Left ventricle myocardium superior (tissue), 1 donor: ENCODE data around the gene GRIK5. TPM values are rescaled to one million over a fixed set of nuclear protein-coding genes. Genes with fewer than 3 reads are reported as not detected.
A peak's percentile ranks its signal among the peaks of the same experiment; 100 is the strongest.

ENCODE experiments used
- ATAC-seq: fragments of 200-7000 bp; cut with Tn5 transposase; one replicate; pipeline ENCODE4 v1.9.1; 2020; ENCODE audit warnings: mild to moderate bottlenecking, moderate library complexity
- DNase-seq: peaks from one replicate; pipeline ENCODE4 v3.0.0-alpha.2; 2020
- intact Hi-C: fragments of 100-400 bp; cut with micrococcal nuclease; formaldehyde crosslinking; loops from one replicate; pipeline ENCODE4 v1.11.0; 2022
- total RNA-seq: library from RNA; stranded (reverse); fragmentation: NEBNext Ultra II Directional; extraction: Animal tissue kit (Norgen Biotek cat#: 25700); gene quantifications from one replicate; pipeline ENCODE4 v1.2.1, GENCODE V29; 2021
- donor health status: DM: no; HTN: yes; CAD: no; lungs with severe emphysema.

GRIK5 gene
- total RNA-seq, 1 donor from 2014 or later, result 5.4 TPM

DNA sequence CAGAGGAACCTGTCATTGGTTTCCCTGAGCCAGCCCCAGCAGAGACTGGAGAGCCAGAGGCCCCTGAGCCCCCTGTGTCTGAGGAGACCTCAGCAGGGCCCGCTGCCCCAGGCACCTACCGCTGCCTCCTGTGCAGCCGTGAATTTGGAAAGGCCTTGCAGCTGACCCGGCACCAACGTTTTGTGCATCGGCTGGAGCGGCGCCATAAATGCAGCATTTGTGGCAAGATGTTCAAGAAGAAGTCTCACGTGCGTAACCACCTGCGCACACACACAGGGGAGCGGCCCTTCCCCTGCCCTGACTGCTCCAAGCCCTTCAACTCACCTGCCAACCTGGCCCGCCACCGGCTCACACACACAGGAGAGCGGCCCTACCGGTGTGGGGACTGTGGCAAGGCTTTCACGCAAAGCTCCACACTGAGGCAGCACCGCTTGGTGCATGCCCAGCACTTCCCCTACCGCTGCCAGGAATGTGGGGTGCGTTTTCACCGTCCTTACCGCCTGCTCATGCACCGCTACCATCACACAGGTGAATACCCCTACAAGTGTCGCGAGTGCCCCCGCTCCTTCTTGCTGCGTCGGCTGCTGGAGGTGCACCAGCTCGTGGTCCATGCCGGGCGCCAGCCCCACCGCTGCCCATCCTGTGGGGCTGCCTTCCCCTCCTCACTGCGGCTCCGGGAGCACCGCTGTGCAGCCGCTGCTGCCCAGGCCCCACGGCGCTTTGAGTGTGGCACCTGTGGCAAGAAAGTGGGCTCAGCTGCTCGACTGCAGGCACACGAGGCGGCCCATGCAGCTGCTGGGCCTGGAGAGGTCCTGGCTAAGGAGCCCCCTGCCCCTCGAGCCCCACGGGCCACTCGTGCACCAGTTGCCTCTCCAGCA is 10.1 kb upstream of the GRIK5 start:
- intact Hi-C loops, result no loop called here

GRCh38 chr19:42079276-42079669 is 9.3 kb upstream of the GRIK5 start:
- DNase-seq, result no peak
- intact Hi-C loops, result no loop called here
- ATAC-seq, result no peak

More for the DNA sequence above, 10.1 kb upstream of the GRIK5 start:
- no peak for DNase-seq
- no peak for ATAC-seq

GRCh38 chr19:42078538-42079275 is 8.7 kb upstream of the GRIK5 start:
- ATAC-seq (no peak), DNase-seq (no peak)
- intact Hi-C loops, result no loop called here

GRCh38 chr19:42078058-42078457 is 8.1 kb upstream of the GRIK5 start:
- ATAC-seq (no peak), DNase-seq (no peak)
- intact Hi-C loops, result no loop called here

DNA sequence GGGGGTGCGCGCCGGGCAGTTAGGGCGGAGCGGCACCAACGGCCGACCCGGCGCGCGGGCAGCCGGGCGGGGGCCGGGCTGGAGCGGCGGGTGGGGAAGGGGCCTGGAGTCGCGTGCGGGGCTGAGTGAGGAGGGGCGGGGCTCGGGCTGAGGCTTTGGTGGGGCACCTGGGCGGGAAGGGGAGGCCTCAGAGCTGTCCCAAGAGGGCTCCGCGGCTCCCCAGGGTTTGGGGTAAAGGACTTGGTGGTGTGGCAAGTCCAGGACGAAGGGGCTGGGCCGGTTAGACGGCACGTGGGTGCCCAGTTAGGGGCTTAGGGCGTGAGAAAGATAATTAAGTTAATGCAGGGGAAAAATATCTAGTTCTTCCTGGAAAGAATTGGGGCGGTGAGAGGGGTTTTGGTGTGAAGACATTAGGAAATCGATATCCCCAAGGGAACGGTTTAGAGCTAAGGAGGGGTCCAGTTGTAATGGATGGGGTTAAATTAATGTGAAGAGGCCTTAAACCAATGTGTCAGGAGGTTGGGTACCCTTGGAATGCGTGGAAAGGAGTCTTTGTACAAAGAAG is 6.5 kb upstream of the GRIK5 start:
- ATAC-seq (no peak), DNase-seq (no peak)
- intact Hi-C loops, result no loop called here

DNA sequence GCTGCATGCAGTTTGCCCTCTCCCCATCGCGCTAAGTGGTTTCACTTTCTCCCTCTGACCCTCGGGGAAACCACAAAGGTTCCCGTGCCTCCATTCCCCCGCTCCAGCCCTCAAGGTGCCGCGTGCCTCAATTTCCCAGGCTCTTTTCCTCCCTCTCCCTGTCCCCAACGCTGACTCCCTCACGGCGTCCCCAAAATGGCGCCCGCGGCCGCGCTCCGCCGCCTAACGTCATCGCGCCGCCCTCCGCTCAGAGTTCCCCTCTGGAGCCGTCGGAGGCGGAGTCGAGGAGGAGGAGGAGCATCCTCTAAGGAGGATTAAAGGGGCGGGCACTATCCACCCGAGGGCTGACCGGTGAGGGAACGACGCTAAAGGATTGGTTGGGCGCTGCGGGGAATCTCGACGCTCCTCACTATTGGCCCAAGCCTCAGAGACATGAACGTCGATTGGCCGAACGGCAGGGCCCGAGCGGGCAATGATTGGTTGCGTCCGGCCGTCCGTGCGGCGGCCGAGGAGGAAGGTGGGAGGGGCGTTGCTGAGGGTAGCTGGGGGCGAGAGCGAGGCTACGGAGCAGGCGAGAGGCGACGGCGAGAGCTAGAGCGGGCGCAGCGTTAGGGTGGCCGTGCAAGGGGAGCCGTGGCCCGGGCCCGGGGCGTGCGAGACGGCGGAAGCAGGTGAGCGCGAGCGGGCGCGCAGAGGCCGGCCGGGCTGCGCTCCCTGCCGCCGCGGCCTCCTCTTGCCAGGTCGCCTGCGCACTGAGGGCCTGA is 5.8 kb upstream of the GRIK5 start, which contains the start of gene ZNF574:
TSS of gene ZNF574 (plus strand) at position 551 of the 764 bp plus-strand sequence. CDS start 2,441 bp downstream, outside the sequence.
- peak; percentile 98 for DNase-seq
- ATAC-seq, result peak; percentile 98
- intact Hi-C loops, result no loop called here

DNA sequence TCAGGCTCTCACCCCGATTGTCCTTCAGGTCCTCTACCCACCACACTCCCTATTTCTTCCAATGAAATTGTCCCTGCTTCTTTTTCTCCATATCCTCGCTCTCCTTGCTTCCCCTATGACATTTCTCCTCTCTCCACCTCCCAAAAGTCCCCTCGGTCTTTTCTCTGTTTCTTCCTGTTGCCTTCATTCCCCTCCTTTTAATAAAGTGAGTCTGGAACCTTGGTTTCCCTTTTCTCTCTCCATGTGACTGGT is 5.3 kb upstream of the GRIK5 start:
- intact Hi-C loops, result no loop called here
- no peak for DNase-seq
- ATAC-seq, result peak; percentile 3

DNA sequence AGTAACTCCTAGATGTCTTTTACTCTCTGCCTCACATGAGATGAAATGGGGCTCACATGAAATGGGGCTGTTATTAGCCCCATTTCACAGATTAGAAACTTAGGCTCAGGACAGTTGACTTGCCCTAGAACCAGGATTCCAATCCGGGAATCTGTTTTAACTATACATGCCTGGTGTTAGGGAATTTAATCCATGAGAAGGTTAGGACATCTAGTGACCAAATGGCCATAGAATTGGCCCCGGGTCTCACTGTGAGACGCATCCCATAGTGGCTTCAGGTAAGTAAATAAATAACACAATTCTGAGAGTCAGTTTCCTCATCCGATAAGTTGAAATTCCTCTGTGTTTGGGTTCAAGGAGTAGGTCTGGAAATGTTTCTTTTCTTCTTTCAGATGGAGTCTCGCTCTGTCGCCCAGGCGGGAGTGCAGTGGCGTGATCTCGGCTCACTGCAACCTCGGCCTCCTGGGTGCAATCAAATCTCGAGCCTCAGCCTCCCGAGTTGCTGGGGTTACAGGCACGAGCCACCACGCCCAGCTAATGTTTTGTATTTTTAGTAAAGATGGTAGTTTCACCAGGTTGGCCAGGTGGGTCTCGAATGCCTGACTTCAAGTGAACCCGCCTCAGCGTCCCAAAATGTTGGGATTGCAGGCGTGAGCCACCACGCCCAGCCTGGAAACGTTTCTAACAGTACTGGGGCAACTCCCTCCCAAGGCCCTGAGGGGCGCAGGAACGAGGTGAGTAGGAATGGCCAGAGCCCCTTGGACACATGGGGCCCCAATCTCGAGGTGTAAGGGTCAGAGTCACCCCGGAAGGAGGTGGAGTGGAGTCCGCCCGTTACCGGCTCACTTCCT is 4.7 kb upstream of the GRIK5 start:
- intact Hi-C loops, result no loop called here
- DNase-seq (no peak), ATAC-seq (no peak)

DNA sequence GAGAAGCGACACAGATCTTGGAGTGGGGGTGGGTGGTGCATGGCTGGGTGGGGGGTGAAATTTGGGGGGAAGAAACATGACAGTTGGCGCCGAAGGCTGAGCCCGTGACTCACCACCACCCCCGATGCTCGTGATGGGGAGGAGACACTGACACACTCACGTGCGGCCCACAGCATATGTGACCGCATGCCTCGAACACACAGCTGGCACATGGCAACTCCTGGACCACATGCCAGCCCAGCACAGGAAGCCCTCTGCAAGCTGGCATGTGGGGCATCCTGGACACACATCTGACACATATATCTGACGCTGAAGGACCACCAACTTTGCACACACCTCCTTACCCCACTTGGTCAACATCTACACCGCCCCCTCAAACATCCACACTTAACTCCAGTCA is 1.2 kb upstream of the GRIK5 start:
- ATAC-seq (no peak), DNase-seq (no peak)
- intact Hi-C loops, result no loop called here

- ATAC-seq, result no peak
- intact Hi-C loops, result no loop called here
- no peak for DNase-seq
These were observed 1.0 kb downstream of the GRIK5 start for GRCh38 chr19:42068756-42069571.

- DNase-seq (no peak), ATAC-seq (no peak)
- intact Hi-C loops, result no loop called here
These were observed 1.6 kb downstream of the GRIK5 start for GRCh38 chr19:42068361-42068755.

GRCh38 chr19:42067315-42067888 is 2.6 kb downstream of the GRIK5 start:
- DNase-seq (no peak), ATAC-seq (no peak)
- intact Hi-C loops, result no loop called here

DNA sequence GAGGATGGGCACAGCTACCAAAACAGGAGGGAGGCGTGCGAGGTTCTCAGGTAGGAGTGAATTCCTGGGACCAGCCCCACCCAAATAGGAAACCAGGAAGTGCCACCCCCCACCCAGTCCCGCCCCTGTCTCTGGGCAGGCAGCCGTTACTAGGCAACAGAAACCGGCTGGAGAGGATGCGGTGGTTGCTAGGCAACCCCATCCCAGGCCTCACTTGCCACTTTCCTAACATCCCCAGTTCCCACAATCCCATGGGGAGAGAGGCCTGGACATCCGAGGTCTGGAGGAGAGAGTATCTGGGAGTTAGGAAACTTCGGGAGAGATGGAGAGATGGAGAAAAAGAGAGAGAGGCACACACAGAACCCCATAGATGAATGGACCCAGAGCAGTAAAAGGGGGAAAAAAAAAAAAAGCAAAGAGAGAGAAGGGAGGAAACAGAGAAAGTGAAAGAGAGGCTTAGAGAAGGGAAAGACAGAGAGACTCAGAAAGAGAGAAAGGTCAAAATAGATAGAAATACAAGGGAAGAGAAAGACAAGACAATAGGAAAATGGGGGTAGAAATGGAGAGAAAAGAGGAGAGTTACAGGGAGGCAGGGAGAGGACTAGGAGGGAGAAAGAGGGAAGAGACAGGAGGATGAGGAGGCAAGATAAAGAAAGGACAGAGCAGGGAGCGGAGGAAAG is 3.8 kb downstream of the GRIK5 start:
- intact Hi-C loops, result no loop called here
- ATAC-seq, result no peak
- DNase-seq, result no peak

DNA sequence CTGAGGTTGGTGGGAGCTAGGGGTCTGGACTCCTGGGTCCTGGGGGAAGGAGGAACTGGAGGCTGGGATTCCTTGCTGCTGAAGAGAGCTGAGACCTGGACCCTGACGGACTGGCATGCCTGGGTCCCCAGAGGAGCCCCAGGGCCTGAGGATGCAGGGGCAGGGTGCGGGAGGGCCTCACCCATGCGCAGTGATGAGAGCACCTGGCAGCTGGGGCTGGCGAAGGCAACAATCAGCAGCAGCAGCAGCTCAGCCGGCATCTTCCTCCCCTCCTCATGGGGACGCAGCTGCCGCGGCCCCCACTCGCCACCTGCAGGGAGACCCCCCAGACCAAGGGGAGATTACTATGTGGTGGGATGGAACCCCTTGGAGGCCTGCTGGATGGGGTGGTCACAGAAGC is 4.5 kb downstream of the GRIK5 start:
- intact Hi-C loops, result no loop called here

DNA sequence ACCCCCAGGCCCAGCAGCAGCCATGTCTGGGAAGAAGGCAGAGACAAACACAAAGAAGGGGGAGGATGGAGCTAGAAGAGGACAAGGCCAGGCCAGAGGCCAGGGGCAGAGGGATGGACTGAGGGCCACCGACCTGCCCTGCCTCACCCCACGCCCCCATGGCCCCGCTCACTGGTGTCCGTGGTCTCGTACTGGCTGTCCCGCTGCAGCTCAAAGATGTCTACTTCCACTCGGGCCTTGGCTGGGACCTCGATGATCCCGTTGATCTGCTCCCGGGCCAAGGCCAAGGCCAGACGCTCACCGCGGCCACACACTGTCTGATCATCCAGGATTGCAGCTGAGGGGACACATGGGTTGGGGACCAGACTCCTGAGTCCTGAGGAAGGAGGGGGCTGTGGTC is 5.0 kb downstream of the GRIK5 start:
- ATAC-seq (no peak), DNase-seq (no peak)
- intact Hi-C loops, result no loop called here

More for the DNA sequence above, 4.5 kb downstream of the GRIK5 start:
- ATAC-seq (no peak), DNase-seq (no peak)

DNA sequence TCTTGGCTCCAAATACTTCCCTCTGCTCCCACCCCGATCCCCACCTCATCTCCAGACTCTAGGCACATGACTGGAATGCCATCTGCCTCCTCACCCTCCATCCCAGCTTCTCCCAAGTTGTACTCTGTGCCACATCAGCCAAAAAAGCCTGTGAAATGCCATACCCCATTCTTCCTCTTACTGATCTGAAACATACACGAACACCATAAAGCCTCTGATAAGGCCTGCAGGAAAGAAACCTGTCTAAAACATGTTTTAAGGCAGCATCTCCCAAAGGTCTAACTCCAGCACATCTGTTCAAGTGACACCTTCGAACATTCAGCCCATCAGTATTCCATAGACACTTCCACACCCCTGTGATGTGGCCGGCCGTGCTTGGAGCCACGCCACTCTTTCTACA is 5.6 kb downstream of the GRIK5 start:
- no peak for DNase-seq
- intact Hi-C loops, result no loop called here
- ATAC-seq, result no peak

GRCh38 chr19:42062381-42062780 is 7.6 kb downstream of the GRIK5 start:
- no peak for DNase-seq
- intact Hi-C loops, result no loop called here

More at GRCh38 chr19:42062381-42062780, 7.6 kb downstream of the GRIK5 start:
- ATAC-seq, result no peak
